GM12892 (cell line): ENCODE data around the gene KIAA1958.

Source experiments
- DNase-seq: peaks from one replicate; pipeline ENCODE4 v3.0.0; 2011; ENCODE audit not compliant: insufficient read length
- FAIRE-seq: peaks from 2 replicates; lab custom pipeline; 2011; peaks lifted over from hg19 to GRCh38; lab: Jason Lieb, UNC
- POLR2A ChIP-seq: IDR thresholded peaks from 2 replicates; pipeline ENCODE4 v1.6.1; 2011; ENCODE audit warnings: low read depth, low read length, control low read depth
- POLR2AphosphoS5 ChIP-seq: IDR thresholded peaks from 2 replicates; pipeline ENCODE4 v1.6.1; 2011; ENCODE audit warnings: low read depth, low read length, control low read depth
- TAF1 ChIP-seq: IDR thresholded peaks from 2 replicates; pipeline ENCODE4 v1.6.1; 2011; ENCODE audit warnings: low read depth, mild to moderate bottlenecking, control low read depth, low read length, borderline replicate concordance

The KIAA1958 gene

DNA sequence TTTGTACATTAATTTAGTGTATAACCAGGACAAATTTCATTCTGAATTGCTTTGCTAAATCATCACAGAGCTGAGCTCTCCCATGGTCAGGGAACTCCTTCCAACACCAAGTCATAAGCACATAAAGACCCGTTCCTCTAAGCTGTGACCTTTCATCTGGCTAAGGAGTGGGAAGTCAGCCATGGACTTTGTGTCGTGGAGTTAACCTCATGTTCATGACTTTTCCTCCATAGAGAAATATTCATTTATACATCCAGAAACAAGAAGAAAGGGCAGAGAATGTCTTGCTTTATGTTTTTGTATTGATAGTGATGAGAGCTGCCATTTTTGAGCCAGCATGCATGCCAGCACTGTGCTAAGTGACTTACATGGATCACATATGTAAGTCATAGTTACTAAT, 133.8 kb downstream of the KIAA1958 start:
- TF ChIP-seq TAF1 = no peak
- TF ChIP-seq POLR2AphosphoS5 = no peak
- TF ChIP-seq POLR2A = no peak
- FAIRE-seq = no peak
- no peak for DNase-seq

DNA sequence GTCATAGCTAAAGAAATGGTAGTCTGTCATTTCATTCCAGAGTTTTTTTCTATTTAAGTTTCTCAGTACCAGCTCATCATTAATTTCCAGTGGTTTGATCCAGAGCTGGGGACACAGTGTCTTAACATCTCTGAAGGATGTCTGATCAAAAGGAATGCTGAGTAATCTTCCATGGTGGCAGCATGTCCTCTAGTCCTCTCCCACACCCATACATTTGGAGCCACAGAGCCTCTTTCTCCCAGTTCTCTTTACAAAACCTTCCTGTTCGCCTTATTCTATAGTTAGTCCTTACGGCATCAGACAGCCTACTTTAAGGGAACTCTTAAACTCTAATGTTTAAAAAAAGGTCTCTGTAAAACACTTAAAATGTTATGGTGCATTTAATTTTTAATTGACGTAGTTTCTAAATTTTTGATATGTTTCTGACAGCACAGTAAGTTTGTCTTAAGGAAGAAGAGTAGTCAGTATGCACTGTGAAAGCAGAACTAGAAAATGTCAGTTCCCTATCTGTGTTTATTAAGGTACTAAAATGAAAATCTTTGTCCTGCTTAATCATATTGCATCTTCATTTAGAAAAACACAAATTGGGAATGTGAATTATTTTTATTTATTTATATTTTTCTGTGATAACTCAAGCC, 134.5 kb downstream of the KIAA1958 start:
- DNase-seq (no peak), FAIRE-seq (no peak)

DNA sequence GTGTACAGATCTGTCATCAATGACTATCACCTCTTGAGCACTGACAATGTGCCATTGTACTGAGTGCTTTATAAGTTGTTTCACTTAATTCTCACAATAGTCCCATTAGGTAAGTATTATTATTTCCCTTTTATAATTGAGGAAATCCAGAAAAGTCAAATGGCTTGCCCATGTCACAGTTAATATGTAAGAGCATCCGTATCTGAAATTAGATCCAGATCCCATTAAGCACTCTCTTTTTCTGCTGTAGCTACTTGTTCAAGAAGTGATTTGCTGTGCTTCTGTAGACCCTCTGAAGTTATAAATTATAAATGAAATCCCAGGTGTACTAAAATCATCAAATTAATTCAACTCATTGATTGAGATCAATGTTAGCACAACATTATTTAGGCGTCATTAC, 136.6 kb downstream of the KIAA1958 start:
- TF ChIP-seq TAF1 (no peak), POLR2A (no peak), POLR2AphosphoS5 (no peak)
- no peak for FAIRE-seq

More for the DNA sequence above, 134.5 kb downstream of the KIAA1958 start:
- TF ChIP-seq POLR2AphosphoS5 (no peak), POLR2A (no peak), TAF1 (no peak)

DNA sequence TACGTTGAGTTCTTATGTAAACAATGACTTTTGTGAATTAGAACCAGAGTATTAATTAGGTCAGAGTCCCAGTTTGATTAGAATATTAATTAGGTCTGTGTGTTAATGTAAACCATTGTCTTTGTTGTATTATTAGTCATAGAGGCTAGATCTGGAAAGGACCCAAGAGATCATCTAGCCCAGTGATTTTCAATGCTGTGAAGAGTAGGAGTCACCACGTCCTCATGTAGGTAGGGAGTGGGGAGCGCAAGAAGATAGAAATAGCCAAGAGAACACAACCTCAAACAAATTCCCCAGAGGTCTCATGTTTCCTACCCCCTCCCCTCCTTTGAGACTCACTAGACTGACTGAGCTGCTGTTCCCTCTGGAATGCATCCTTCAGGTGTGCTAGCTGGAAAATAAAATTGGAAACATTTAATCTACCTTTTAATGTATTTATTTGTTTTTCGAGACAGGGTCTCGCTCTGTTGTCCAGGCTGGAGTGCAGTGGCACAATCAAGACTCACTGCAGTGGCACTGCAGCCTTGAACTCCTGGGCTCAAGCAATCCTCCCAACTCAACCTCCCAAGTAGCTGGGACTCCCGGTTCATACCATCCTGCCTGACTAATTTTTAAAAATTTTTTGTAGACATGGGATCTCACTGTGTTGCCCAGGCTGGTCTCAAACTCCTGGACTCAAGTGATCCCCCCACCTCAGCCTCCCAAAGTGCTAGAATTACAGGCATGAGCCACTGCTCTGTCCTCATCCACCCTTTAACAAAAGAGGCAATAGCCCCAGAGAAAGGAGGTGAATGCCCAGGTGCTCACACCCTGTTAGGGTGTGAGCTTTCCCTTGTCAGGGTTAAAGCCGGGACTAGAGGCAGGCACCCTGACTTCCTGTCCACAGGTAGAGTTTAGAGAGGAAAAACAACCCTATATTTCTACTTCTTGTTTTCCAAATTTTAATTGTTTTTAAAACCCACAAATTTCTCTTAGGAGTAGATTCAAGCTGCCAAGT, 138.4 kb downstream of the KIAA1958 start:
- DNase-seq (no peak), FAIRE-seq (no peak)
- TF ChIP-seq TAF1 = no peak
- no peak for TF ChIP-seq POLR2AphosphoS5
- TF ChIP-seq POLR2A = no peak

More for the DNA sequence above, 136.6 kb downstream of the KIAA1958 start:
- DNase-seq = no peak

DNA sequence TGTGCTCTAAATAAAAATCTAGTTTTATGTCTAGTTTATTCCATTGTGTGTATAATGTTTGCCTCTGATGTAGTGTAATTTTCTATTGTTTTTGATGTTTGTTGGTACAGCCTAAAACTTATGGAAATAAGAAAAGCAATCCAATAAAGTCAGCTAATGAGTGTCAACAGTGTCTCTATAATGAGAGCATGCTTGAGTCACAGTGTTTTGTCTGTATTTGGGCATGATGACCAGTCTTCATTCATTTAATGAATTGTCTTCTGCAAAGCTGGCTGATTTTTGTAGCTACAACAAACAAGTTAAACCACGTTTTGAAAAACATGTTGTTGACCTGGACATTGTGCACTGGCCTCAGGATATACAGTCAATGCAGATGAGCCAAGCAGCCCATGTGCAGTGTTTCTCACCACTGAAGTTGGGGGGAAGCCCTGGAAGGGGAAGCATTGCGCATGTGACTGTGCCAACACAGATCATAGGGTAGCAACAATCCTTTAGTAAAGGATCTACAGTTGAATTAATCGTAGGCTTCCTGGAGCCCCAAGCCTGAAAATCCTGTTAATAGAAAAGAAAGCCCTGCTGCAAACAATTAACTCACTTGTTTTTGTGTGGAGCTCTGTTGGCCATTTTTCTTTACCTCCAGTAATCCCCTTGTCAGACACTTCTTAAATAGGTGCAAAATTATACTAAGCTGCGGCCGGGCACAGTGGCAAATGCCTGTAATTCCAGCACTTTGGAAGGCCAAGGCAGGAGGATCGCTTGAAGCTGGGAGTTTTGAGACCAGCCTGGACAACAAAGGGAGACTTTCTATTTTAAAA, 143.3 kb downstream of the KIAA1958 start:
- FAIRE-seq = no peak
- TF ChIP-seq POLR2AphosphoS5 (no peak), POLR2A (no peak), TAF1 (no peak)
- no peak for DNase-seq

DNA sequence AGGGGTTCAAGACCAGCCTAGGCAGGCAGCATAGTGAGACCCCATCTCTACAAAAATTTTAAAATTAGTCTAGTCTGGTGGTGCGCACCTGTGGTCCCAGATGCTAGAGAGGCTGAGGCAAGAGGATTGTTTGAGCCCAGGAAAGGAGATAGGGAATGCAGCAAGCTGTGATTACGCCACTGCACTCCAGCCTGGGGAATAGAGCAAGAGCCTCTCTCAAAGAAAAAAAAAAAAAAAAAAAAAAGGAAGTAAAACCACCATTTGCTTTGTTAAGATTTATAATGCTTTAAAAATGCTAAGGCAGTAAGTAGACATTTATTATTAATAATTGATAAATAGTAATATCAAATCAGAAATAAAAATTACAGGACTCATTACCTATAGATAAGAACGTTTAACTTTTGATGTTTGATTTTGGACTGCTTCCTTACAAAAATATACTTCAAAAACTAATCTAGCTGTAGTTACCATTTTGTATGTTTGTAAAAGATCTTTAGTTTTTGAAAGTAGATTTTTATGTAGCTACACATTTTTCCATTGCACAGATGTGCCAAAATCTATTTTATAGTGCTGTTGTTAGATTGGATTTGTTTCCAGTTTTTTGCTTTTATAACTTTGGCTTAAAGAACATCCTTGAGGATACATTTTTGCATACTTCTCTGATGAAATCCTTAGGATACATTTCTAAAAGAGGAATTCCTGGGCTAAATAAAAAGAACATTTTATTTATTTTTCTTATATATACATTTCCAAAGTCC, 144.9 kb downstream of the KIAA1958 start:
- FAIRE-seq (no peak), DNase-seq (no peak)
- TF ChIP-seq POLR2AphosphoS5 (no peak), POLR2A (no peak), TAF1 (no peak)

DNA sequence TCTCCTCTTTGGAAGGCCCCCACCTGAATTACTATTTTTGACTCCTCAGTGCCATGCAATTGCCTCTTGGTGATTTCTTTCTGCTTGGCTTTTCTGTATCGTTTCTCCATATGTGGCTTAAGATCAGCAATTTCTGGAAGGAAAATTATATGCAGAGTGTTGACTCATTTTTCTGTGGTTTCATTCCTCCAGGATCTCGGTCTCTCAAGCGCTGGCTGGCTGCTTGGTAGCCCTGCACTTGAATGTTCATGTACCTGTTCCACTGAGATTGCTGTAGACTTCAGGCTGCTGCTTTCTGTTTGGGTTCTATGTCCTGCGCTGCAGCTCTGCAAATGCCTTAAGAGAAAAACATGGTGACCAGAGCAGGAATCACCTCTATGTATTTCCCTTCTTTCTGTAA, 153.7 kb downstream of the KIAA1958 start:
- no peak for DNase-seq
- no peak for TF ChIP-seq POLR2AphosphoS5
- TF ChIP-seq POLR2A = no peak
- TF ChIP-seq TAF1 = no peak
- no peak for FAIRE-seq

DNA sequence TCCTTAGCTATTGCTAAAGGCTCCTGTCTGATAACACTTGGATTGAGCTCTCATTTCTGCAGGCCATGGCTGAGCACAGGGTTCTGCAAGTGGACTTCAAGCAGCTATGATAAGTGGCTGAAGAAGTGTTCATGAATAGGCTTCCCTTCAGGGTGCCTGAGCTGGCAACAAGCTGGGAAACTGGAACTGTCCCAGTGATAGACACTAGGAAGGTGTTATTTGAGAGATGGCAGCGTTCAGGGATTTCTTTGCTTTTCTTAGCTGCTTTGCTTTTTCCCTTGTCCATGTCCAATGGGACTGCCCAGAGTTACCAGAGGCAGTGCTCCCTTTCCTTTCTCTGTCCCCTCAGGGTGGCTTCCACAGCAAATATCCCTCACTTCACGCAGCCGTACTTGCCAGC, 155.5 kb downstream of the KIAA1958 start:
- TF ChIP-seq TAF1 (no peak), POLR2A (no peak), POLR2AphosphoS5 (no peak)
- DNase-seq = no peak
- FAIRE-seq = no peak

DNA sequence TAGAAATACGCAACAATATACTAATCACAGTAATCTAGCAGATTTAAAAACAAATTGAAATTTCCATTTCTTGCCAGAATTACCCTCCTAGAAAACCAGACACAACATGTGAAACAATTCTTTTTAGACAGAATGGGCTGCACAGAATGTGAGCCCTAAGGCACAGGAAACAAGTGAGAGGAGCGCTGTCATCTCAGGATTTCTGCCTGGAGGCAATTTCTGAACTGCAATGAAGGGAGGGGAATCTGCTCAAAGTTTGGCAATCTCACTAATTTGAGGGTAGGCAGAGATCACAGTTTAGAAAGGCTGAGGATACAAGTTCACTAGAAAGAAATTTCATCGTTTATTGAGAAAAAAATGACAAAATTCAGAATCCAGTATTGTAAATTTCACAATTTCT, 161.0 kb downstream of the KIAA1958 start:
- TF ChIP-seq POLR2AphosphoS5 = no peak
- no peak for TF ChIP-seq POLR2A
- no peak for TF ChIP-seq TAF1
- FAIRE-seq (no peak), DNase-seq (no peak)

DNA sequence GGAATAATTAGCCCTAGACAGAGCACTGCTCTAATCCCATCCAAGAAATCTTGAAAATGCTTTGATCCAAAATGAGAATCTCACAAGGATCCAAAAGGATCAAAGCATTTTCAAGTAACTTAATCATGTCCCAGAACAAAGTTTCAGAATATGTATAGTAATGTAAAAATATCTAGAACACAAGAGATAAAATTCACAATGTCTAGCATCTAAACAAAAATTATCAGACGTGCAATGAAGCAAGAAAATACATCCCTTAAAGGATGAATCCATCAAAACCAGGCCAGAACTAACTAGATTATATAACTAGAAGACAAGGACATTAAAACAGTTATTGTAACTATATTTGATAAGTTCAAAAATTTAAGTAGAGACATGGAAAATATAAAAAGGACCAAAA, 162.0 kb downstream of the KIAA1958 start:
- FAIRE-seq (no peak), DNase-seq (no peak)
- TF ChIP-seq POLR2AphosphoS5 (no peak), TAF1 (no peak), POLR2A (no peak)
